Astrocyte (in vitro differentiated cells and primary cell): ENCODE results near the gene PLD6. TPM values are rescaled to one million over a fixed set of nuclear protein-coding genes. Genes with fewer than 3 reads are reported as not detected.

ENCODE experiments used
- DNase-seq: peaks from one replicate; pipeline ENCODE4 v3.0.0-alpha.2; 2010; ENCODE audit warnings: low read depth
- FAIRE-seq: peaks from 2 replicates; lab custom pipeline; 2011; peaks lifted over from hg19 to GRCh38; lab: Jason Lieb, UNC
- H2AFZ ChIP-seq: 2 replicates; pipeline ENCODE4 v1.6.0; 2012; ENCODE audit warnings: low read depth, low read length, inconsistent platforms
- H3K27ac ChIP-seq: 2 replicates; pipeline ENCODE4 v1.5.1; 2011; ENCODE audit warnings: low read depth, low read length, inconsistent platforms
- H3K27me3 ChIP-seq: 2 replicates; pipeline ENCODE4 v1.6.0; 2011; ENCODE audit warnings: low read length, inconsistent platforms; ENCODE audit not compliant: insufficient read depth
- H3K36me3 ChIP-seq: 2 replicates; pipeline ENCODE4 v1.5.1; 2011; ENCODE audit warnings: low read length, inconsistent platforms; ENCODE audit not compliant: insufficient read depth
- H3K4me1 ChIP-seq: 2 replicates; pipeline ENCODE4 v1.5.1; 2011; ENCODE audit warnings: low read length, inconsistent platforms; ENCODE audit not compliant: insufficient read depth
- H3K4me2 ChIP-seq: 2 replicates; pipeline ENCODE4 v1.6.0; 2012; ENCODE audit warnings: low read length, inconsistent platforms
- H3K4me3 ChIP-seq: 2 replicates; pipeline ENCODE4 v1.5.1; 2011; ENCODE audit warnings: low read depth, mild to moderate bottlenecking, low read length, inconsistent platforms; ENCODE audit not compliant: insufficient read depth
- H3K79me2 ChIP-seq: 2 replicates; pipeline ENCODE4 v1.6.0; 2012; ENCODE audit warnings: mild to moderate bottlenecking, low read length, inconsistent platforms; ENCODE audit not compliant: insufficient read depth
- H3K9ac ChIP-seq: 2 replicates; pipeline ENCODE4 v1.6.0; 2012; ENCODE audit warnings: mild to moderate bottlenecking, low read length, inconsistent platforms
- H3K9me3 ChIP-seq: 2 replicates; pipeline ENCODE4 v1.5.1; 2012; ENCODE audit warnings: low read depth, mild to moderate bottlenecking, low read length, inconsistent platforms; ENCODE audit not compliant: insufficient read depth
- H4K20me1 ChIP-seq: 2 replicates; pipeline ENCODE4 v1.6.0; 2012; ENCODE audit warnings: low read length, inconsistent platforms; ENCODE audit not compliant: insufficient read depth
- H3K27ac Mint-ChIP-seq: one replicate; pipeline ENCODE4 v1.8.0; 2021; ENCODE audit warnings: mild to moderate bottlenecking, mixed read lengths; ENCODE audit not compliant: unreplicated experiment
- H3K27me3 Mint-ChIP-seq: one replicate; pipeline ENCODE4 v1.8.0; 2021; ENCODE audit warnings: low read depth, mixed read lengths; ENCODE audit not compliant: unreplicated experiment
- H3K36me3 Mint-ChIP-seq: one replicate; pipeline ENCODE4 v1.8.0; 2021; ENCODE audit warnings: low read depth, mixed read lengths; ENCODE audit not compliant: unreplicated experiment
- H3K4me1 Mint-ChIP-seq: one replicate; pipeline ENCODE4 v1.8.0; 2021; ENCODE audit warnings: low read depth, mixed read lengths; ENCODE audit not compliant: unreplicated experiment
- H3K4me3 Mint-ChIP-seq: one replicate; pipeline ENCODE4 v1.8.0; 2021; ENCODE audit warnings: mild to moderate bottlenecking, moderate library complexity, mixed read lengths; ENCODE audit not compliant: unreplicated experiment
- H3K9me3 Mint-ChIP-seq: one replicate; pipeline ENCODE4 v1.8.0; 2021; ENCODE audit warnings: mild to moderate bottlenecking, mixed read lengths; ENCODE audit not compliant: unreplicated experiment
- EZH2 ChIP-seq: IDR thresholded peaks from 2 replicates; pipeline ENCODE4 v1.6.1; 2012; ENCODE audit warnings: mild to moderate bottlenecking, low read length, inconsistent platforms; ENCODE audit not compliant: insufficient read depth
- total RNA-seq: library from RNA; stranded (reverse); gene quantifications from 2 replicates; pipeline ENCODE4 v1.2.1, GENCODE V29; 2021
- TF ChIP-seq, protein P1 (sequence below): IDR thresholded peaks from 2 replicates; pipeline ENCODE4 v1.5.1; 2011; ENCODE audit warnings: low read depth, mild to moderate bottlenecking, inconsistent platforms, low read length, moderate library complexity; ENCODE audit not compliant: insufficient read depth

Gene PLD6
- total RNA-seq, 1 donor from 2014 or later, result 0.64 TPM

DNA sequence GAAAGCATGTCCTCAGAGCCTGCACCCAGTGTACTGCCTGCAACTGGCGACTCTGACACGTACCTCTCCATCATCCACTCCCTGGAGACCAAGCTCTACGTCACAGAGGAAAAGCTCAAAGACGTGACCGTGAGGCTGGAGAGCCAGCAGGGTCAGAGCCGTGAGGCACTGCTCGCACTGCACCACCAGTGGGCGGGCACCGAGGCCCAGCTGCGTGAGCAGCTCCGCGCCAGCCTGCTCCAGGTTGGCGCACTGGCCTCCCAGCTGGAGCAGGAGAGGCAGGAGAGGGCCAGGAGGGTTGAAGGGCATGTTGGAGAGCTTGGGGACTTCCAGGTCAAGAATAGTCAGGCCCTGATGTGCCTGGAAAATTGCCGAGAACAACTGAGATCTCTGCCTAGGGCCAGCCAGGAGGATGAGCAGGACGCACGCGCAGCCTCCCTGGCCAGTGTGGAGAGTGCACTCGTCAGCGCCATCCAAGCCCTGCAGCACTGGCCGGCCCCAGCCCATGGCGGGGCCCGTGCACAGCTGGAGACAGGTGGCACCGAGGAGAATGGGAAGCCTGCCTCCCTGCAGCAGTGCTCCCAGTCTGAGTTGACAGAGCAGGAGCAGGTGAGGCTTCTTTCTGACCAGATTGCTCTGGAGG lies 40.3 kb downstream of the PLD6 start:
- no peak overlapping the region for H3K4me3 Mint-ChIP-seq
- no peak overlapping the region for H3K27ac Mint-ChIP-seq
- Histone ChIP-seq H3K36me3 (peaks cover 54% of the 10 kb centered on the region), H3K27ac (no peak overlapping the region), H3K4me1 (no peaks in the 10 kb centered on the region), H3K9ac (no peak overlapping the region), H3K4me2 (no peak overlapping the region), H4K20me1 (peaks cover 67% of the 10 kb centered on the region), H3K27me3 (no peaks in the 10 kb centered on the region), H2AFZ (no peak overlapping the region), H3K9me3 (no peaks in the 10 kb centered on the region), H3K4me3 (no peak overlapping the region), H3K79me2 (peaks cover 12% of the 10 kb centered on the region)
- no peaks in the 10 kb centered on the region for H3K9me3 Mint-ChIP-seq
- TF ChIP-seq EZH2, result no peak
- TF ChIP-seq, protein P1, sequence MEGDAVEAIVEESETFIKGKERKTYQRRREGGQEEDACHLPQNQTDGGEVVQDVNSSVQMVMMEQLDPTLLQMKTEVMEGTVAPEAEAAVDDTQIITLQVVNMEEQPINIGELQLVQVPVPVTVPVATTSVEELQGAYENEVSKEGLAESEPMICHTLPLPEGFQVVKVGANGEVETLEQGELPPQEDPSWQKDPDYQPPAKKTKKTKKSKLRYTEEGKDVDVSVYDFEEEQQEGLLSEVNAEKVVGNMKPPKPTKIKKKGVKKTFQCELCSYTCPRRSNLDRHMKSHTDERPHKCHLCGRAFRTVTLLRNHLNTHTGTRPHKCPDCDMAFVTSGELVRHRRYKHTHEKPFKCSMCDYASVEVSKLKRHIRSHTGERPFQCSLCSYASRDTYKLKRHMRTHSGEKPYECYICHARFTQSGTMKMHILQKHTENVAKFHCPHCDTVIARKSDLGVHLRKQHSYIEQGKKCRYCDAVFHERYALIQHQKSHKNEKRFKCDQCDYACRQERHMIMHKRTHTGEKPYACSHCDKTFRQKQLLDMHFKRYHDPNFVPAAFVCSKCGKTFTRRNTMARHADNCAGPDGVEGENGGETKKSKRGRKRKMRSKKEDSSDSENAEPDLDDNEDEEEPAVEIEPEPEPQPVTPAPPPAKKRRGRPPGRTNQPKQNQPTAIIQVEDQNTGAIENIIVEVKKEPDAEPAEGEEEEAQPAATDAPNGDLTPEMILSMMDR, result no peak
- no peaks in the 10 kb centered on the region for H3K4me1 Mint-ChIP-seq
- no peaks in the 10 kb centered on the region for H3K27me3 Mint-ChIP-seq
- FAIRE-seq (no peak), DNase-seq (no peak)
- peaks cover 25% of the 10 kb centered on the region for H3K36me3 Mint-ChIP-seq

DNA sequence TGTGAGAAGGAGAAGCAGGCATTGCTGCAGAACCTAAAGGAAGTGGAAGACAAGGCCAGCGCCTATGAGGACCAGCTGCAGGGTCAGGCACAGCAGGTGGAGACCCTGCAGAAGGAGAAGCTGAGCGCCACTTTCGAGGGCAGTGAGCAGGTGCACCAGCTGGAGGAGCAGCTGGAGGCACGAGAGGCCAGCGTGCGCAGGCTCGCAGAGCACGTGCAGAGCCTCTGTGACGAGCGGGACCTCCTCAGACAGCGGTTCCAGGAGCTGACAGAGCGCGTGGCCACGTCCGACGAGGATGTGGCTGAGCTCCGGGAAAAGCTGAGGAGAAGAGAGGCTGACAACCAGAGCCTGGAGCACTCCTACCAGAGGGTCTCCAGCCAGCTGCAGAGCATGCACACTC lies 41.5 kb downstream of the PLD6 start:
- H3K79me2 ChIP-seq, result peaks cover 15% of the 10 kb centered on the region
- H3K27ac Mint-ChIP-seq, result no peak overlapping the region
- DNase-seq, result no peak

DNA sequence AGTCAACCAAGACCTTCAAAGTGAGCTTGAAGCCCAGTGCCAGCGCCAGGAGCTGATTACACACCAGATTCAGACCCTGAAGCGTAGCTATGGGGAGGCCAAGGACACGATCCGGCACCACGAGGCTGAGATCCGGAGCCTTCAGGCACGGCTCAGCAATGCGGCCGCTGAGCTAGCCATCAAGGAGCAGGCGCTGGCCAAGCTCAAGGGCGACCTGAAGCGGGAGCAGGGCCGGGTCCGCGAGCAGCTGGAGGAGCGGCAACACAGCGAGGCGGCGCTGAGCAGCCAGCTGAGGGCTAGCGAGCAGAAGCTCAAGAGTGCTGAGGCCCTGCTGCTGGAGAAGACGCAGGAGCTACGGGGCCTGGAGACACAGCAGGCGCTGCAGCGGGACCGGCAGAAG lies 42.0 kb downstream of the PLD6 start:
- Histone ChIP-seq H3K9ac (no peak overlapping the region), H3K79me2 (peaks cover 15% of the 10 kb centered on the region), H3K27me3 (no peaks in the 10 kb centered on the region), H4K20me1 (peaks cover 71% of the 10 kb centered on the region), H2AFZ (no peak overlapping the region), H3K4me1 (no peaks in the 10 kb centered on the region), H3K27ac (no peak overlapping the region), H3K9me3 (no peaks in the 10 kb centered on the region), H3K4me2 (no peak overlapping the region), H3K4me3 (no peak overlapping the region), H3K36me3 (peaks cover 66% of the 10 kb centered on the region)
- H3K36me3 Mint-ChIP-seq, result peaks cover 27% of the 10 kb centered on the region
- H3K27me3 Mint-ChIP-seq, result no peaks in the 10 kb centered on the region
- FAIRE-seq, result no peak
- TF ChIP-seq, protein P1, result no peak
- no peak for TF ChIP-seq EZH2
- H3K4me1 Mint-ChIP-seq, result no peaks in the 10 kb centered on the region
- DNase-seq, result no peak
- H3K27ac Mint-ChIP-seq, result no peak overlapping the region
- H3K9me3 Mint-ChIP-seq, result no peaks in the 10 kb centered on the region
- H3K4me3 Mint-ChIP-seq, result no peak overlapping the region

More for the DNA sequence above, 41.5 kb downstream of the PLD6 start:
- Histone ChIP-seq H3K4me2 (no peak overlapping the region), H3K4me3 (no peak overlapping the region), H3K36me3 (peaks cover 61% of the 10 kb centered on the region), H3K4me1 (no peaks in the 10 kb centered on the region), H3K27ac (no peak overlapping the region), H2AFZ (no peak overlapping the region), H3K9me3 (no peaks in the 10 kb centered on the region), H3K9ac (no peak overlapping the region), H4K20me1 (peaks cover 73% of the 10 kb centered on the region), H3K27me3 (no peaks in the 10 kb centered on the region)
- H3K4me3 Mint-ChIP-seq, result no peak overlapping the region
- peaks cover 27% of the 10 kb centered on the region for H3K36me3 Mint-ChIP-seq
- H3K9me3 Mint-ChIP-seq, result no peaks in the 10 kb centered on the region
- H3K4me1 Mint-ChIP-seq, result no peaks in the 10 kb centered on the region
- H3K27me3 Mint-ChIP-seq, result no peaks in the 10 kb centered on the region
- no peak for TF ChIP-seq EZH2
- TF ChIP-seq, protein P1, result no peak
- no peak for FAIRE-seq
